Effector CD8-positive, alpha-beta T cell (primary cell): Measurements from ENCODE around the gene CHRM4.
A peak's percentile ranks its signal among the peaks of the same experiment; 100 is the strongest.

ENCODE experiments used
- DNase-seq: peaks from one replicate; lab custom pipeline; 2025; lab: John Stamatoyannopoulos, UW

CHRM4 gene

GRCh38 chr11:46347637-46348311, 43.8 kb downstream of the CHRM4 start:
- no peak for DNase-seq

- peak; percentile 85 for DNase-seq
Measured at GRCh38 chr11:46346886-46347636, 44.5 kb downstream of the CHRM4 start, which contains the start of gene DGKZ. Gene DGKZ, plus strand, starts transcription at chr11:46347463. Its CDS starts 197 bp downstream, at chr11:46347660.

GRCh38 chr11:46345881-46346484, 45.6 kb downstream of the CHRM4 start:
- DNase-seq = no peak

- no peak for DNase-seq
Measured at GRCh38 chr11:46345131-46345597, 46.4 kb downstream of the CHRM4 start.

- no peak for DNase-seq
Measured at GRCh38 chr11:46343520-46343919, 48.1 kb downstream of the CHRM4 start.

GRCh38 chr11:46342239-46342638, 49.3 kb downstream of the CHRM4 start:
- DNase-seq = no peak

- no peak for DNase-seq
Measured at GRCh38 chr11:46341454-46341853, 50.1 kb downstream of the CHRM4 start.

- DNase-seq = no peak
Measured at GRCh38 chr11:46339816-46340215, 51.8 kb downstream of the CHRM4 start.

GRCh38 chr11:46338988-46339666, 52.4 kb downstream of the CHRM4 start:
- no peak for DNase-seq

- no peak for DNase-seq
Measured at GRCh38 chr11:46338636-46338987, 53.0 kb downstream of the CHRM4 start.

- DNase-seq = no peak
Measured at GRCh38 chr11:46337626-46338345, 53.8 kb downstream of the CHRM4 start.

- DNase-seq = no peak
Measured at GRCh38 chr11:46336563-46337180, 54.9 kb downstream of the CHRM4 start.

GRCh38 chr11:46335890-46336562, 55.5 kb downstream of the CHRM4 start:
- DNase-seq = no peak

GRCh38 chr11:46335271-46335670, 56.3 kb downstream of the CHRM4 start:
- DNase-seq = no peak

GRCh38 chr11:46334211-46334610, 57.4 kb downstream of the CHRM4 start:
- no peak for DNase-seq
